LNCAP (cell line): Measurements from ENCODE around the gene SMS.

Experiments used
- TF ChIP-seq, protein P1 (sequence below): fragments of 450-650 bp; IDR thresholded peaks from 2 replicates; pipeline ENCODE4 v1.5.1; 2017; ENCODE audit warnings: mild to moderate bottlenecking

SMS gene

DNA sequence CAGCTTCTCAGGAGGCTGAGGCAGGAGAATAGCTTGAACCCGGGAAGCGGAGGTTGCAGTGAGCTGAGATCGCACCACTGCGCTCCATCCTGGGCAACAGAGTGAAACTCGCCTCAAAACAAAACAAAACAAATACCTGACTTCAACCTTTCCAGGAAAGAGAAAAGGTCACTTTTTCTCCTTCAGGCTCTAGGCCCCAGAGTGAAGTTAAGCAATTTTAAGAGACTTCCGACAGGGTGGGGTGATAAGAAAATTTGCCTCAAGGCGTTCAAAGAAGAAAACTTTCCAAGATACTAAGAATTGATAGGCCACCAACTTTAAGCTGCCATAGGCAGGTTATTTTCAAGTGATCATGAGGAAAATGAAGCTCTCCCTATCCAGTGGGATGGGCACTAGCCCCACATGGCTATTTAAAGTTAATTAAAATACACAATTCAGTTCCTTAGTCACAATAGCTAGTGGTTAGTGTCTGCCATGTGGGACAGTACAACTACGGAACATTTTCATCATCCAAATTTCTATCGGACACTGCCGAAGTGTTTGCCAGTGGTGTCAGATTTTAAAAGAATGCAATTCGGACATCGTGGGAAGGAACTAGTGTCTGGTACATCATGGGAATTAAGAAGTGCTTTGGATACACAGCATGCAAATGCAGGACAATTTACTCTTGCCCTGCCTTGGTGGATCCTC, 33.0 kb downstream of the SMS start:
- TF ChIP-seq, protein P1, sequence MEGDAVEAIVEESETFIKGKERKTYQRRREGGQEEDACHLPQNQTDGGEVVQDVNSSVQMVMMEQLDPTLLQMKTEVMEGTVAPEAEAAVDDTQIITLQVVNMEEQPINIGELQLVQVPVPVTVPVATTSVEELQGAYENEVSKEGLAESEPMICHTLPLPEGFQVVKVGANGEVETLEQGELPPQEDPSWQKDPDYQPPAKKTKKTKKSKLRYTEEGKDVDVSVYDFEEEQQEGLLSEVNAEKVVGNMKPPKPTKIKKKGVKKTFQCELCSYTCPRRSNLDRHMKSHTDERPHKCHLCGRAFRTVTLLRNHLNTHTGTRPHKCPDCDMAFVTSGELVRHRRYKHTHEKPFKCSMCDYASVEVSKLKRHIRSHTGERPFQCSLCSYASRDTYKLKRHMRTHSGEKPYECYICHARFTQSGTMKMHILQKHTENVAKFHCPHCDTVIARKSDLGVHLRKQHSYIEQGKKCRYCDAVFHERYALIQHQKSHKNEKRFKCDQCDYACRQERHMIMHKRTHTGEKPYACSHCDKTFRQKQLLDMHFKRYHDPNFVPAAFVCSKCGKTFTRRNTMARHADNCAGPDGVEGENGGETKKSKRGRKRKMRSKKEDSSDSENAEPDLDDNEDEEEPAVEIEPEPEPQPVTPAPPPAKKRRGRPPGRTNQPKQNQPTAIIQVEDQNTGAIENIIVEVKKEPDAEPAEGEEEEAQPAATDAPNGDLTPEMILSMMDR: no peak

DNA sequence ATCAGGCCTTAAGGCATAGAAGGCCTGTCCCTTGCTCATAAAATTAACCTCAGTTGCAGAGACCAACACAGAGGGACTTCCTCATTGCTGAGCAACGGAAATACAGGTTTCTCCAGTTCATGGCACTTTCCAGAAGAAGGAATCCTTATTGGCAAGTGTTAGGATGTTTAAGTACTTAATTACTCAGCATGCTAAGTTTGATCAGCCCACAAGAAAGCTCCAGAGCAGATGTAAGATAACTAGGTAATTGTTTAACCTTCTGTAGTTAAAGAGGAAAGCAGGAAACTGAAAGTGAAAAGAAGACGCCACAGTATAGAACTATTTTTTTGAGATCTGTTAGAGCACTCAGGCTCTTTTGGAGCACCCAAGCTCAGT, 33.5 kb downstream of the SMS start:
- TF ChIP-seq, protein P1: no peak

DNA sequence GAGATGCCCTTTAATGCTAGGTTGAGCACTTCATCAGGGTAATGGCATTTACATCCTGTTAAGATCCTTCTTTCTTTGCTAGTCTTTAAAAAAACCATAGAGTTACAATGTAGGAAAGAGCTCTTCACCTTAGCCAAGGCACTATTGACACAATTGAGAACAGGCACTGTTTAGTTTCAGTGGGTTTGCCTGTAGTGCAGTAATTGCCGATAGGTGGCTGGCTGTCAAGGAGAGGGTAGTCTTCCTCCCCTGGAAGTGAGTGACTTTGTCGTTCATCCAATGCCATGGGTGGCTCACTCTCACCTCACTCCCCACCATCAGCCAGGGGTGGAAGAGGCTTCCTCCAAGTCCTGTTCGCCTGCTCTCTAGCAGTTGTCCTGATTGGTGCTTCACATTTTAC, 34.7 kb downstream of the SMS start:
- TF ChIP-seq, protein P1: no peak

DNA sequence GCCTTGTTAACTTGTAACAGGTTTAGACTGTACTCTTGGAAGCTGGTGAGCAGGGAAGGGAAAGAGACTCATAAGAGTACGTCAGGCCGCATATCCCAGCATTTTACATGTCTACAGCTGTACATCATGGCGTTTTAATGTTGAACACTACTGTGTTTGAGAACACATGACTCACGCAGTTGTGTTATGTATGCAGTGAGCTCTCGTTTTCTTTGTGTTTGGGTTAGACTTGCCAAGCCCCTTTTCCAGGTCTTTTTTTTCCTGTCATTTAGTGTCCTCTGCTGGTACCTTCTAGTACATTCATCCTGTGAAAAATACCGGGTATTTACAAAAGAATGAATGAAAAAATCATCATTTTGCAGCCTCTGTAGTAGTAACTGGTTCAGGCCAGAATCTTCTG, 35.3 kb downstream of the SMS start:
- TF ChIP-seq, protein P1: peak; percentile 54; the same call in 1 of the 2 replicates

DNA sequence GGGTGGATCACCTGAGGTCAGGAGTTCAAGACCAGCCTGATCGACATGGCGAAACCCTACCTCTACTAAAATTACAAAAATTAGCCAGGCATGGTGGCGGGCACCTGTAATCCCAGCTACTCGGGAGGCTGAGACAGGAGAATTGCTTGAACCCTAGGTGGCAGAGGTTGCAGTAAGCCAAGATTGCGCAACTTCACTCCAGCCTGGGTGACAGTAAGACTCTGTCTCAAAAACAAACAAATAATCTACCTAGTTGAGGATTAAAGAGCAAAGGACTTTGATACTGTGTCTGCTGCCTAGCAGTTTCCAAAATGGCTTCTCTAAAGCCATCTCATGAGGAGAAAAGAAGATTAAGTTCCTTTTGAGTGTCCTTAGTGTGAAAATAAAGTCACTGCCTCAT, 37.8 kb downstream of the SMS start:
- TF ChIP-seq, protein P1: no peak

DNA sequence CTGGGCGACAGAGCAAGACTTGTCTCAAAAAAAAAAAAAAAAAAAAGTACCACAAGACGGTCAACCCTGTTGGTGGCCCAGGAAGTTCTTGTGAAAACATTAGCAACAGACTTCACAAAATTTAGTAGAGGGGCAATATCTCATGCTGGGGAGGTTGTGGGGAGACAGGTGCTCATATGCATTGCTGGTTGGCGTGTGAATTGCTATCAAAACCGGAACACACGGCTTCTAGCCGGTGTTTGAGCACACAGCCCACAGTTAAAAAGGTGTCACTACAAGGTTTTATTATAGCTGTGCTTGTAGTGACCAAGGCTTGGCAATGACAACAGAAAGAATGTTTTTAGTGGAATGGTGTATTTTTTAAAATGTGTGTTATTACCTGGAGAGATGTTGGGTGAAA, 41.8 kb downstream of the SMS start:
- TF ChIP-seq, protein P1: no peak

DNA sequence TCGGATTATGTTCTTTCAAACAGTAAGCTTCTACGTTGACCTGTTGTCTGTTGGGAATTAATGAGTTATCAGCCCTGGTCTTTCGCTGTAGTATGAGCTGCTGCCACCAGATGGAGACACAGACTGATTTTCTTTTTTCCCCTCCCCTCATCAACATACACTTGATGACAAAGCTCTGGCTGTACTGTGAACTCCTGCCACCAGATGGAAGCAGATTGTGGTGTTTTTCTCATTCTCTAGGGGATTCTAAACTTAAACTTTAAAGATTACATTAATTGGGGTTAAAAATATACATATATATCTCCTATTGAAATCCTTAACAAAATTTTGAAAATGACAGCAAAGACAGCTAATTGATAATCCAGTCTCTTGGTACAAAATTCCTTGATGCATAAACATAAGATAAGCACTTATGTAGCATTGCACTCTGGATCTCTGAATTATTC, 44.8 kb downstream of the SMS start:
- TF ChIP-seq, protein P1: peak; percentile 81

DNA sequence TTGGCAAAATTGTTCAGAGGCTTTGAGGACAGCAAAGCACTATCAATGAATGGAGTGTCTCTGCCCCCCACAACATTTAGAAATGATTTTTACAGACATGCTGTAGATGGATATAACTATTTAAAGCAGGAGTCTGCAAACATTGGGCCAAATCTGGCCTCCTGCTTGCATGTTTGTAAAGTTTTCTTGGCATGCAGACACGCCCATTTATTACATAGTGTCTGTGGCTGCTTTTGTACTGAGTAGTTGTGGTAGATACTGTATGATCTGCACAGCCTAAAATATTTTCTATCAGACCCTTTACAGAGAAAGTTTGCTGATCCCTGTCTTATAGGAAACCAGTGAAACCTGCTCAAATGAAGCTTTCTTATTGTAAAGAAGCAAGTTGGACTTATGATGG, 46.1 kb downstream of the SMS start:
- TF ChIP-seq, protein P1: no peak
